GM12878 (cell line): ENCODE results near the gene ABCC11. TPM values are rescaled to one million over a fixed set of nuclear protein-coding genes. Genes with fewer than 3 reads are reported as not detected.

Experiments used
- ATAC-seq: fragments of 200-7000 bp; cut with Tn5 transposase; 3 replicates; pipeline ENCODE4 v1.9.1; 2020; ENCODE audit warnings: mild to moderate bottlenecking, moderate library complexity
- BruUV-seq: library from RNA; stranded (reverse); fragments of 400-500 nt; replicated peaks from 2 replicates; lab custom pipeline; 2021; lab: Mats Ljungman, UMichigan
- CTCF ChIA-PET: fragments of 300-600 bp; sonication (Branson Sonifier 250); formaldehyde crosslinking; extraction: SDS; loops from one replicate; lab custom pipeline; 2021; ENCODE audit warnings: inconsistent platforms; lab: Yijun Ruan, JAX
- POLR2A ChIA-PET: fragments of 350-600 bp; formaldehyde crosslinking; extraction: SDS; loops from one replicate; lab custom pipeline; 2021; ENCODE audit warnings: inconsistent platforms; lab: Charles Lee
- RAD21 ChIA-PET: fragments of 300-600 bp; sonication (Branson Sonifier 250); formaldehyde crosslinking; loops from one replicate; lab custom pipeline; 2023; ENCODE audit warnings: antibody characterized with exemption; ENCODE audit not compliant: unreplicated experiment; lab: Charles Lee
- SMC1A ChIA-PET: fragments of 300-600 bp; sonication (Branson Sonifier 250); formaldehyde crosslinking; loops from one replicate; lab custom pipeline; 2023; ENCODE audit not compliant: unreplicated experiment, uncharacterized antibody; lab: Charles Lee
- DNase-seq: peaks from one replicate; pipeline ENCODE4 v3.0.0-alpha.2; 2011; ENCODE audit warnings: low read depth, low spot score
- FAIRE-seq: peaks from 3 replicates; lab custom pipeline; 2011; peaks lifted over from hg19 to GRCh38; lab: Jason Lieb, UNC
- H2AFZ ChIP-seq: 2 replicates; pipeline ENCODE4 v1.6.0; 2011; ENCODE audit warnings: low read depth, low read length, control low read depth; ENCODE audit not compliant: control insufficient read depth
- H3K27ac ChIP-seq: 2 replicates; pipeline ENCODE4 v1.5.1; 2011; ENCODE audit warnings: control low read depth; ENCODE audit not compliant: control insufficient read depth, insufficient read depth
- H3K27me3 ChIP-seq, 2 experiments: replicated peaks in 1 of 2; 2 replicates each; pipeline versions ENCODE4 v1.6.0 to v1.6.1; 2011; ENCODE audit warnings: low read length in 1 of 2; ENCODE audit not compliant: control insufficient read depth in 2 of 2, insufficient read depth in 2 of 2
- H3K36me3 ChIP-seq, 2 experiments: 2 replicates each; pipeline ENCODE4 v1.5.1; 2011; ENCODE audit warnings: low read length in 1 of 2; ENCODE audit not compliant: control insufficient read depth in 2 of 2, insufficient read depth in 2 of 2
- H3K4me1 ChIP-seq: 2 replicates; pipeline ENCODE4 v1.6.1; 2011; ENCODE audit warnings: mild to moderate bottlenecking, low read length, moderate library complexity, mixed read lengths; ENCODE audit not compliant: control insufficient read depth, insufficient read depth
- H3K4me2 ChIP-seq: 2 replicates; pipeline ENCODE4 v1.6.0; 2011; ENCODE audit warnings: control low read depth; ENCODE audit not compliant: control insufficient read depth, insufficient read depth
- H3K4me3 ChIP-seq: fragments of 200-600 bp; sonication (generic); 2 replicates; pipeline ENCODE4 v1.5.1; 2016
- H3K79me2 ChIP-seq: 2 replicates; pipeline ENCODE4 v1.6.0; 2011; ENCODE audit warnings: low read length; ENCODE audit not compliant: control insufficient read depth, insufficient read depth
- H3K9ac ChIP-seq: 2 replicates; pipeline ENCODE4 v1.8.0; 2011; ENCODE audit warnings: low read length, control low read depth, mixed read lengths; ENCODE audit not compliant: control insufficient read depth, insufficient read depth
- H3K9me3 ChIP-seq: replicated peaks from 3 replicates; pipeline ENCODE4 v1.5.1; 2011; ENCODE audit warnings: mild to moderate bottlenecking, low read length; ENCODE audit not compliant: control insufficient read depth, insufficient read depth
- H4K20me1 ChIP-seq: 2 replicates; pipeline ENCODE4 v1.6.0; 2011; ENCODE audit not compliant: control insufficient read depth, insufficient read depth
- CHD4 ChIP-seq: fragments of 200-600 bp; sonication (generic); IDR thresholded peaks from 2 replicates; pipeline ENCODE4 v1.6.1; 2016; ENCODE audit warnings: mild to moderate bottlenecking
- CTCF ChIP-seq, 3 experiments: IDR thresholded peaks in 2 of 3; conservative IDR thresholded peaks in 1 of 3; 2 replicates each; pipeline ENCODE4 v1.5.1; 2011; ENCODE audit warnings: low read depth in 3 of 3, low read length in 3 of 3, mild to moderate bottlenecking in 3 of 3, control low read depth in 2 of 3, moderate library complexity in 2 of 3, inconsistent platforms in 1 of 3, mixed read lengths in 1 of 3; ENCODE audit not compliant: control insufficient read depth in 2 of 3, insufficient read depth in 1 of 3; ENCODE audit errors: extremely low read depth in 1 of 3
- EED ChIP-seq: sonication (generic); IDR thresholded peaks from 2 replicates; pipeline ENCODE4 v1.6.1; 2016; ENCODE audit warnings: antibody characterized with exemption, low read depth
- ESRRA ChIP-seq: IDR thresholded peaks from 2 replicates; pipeline ENCODE4 v1.6.1; 2012; ENCODE audit warnings: mild to moderate bottlenecking, low read length, improper control_type of control experiment
- HDAC2 ChIP-seq: fragments of 200-600 bp; sonication (generic); IDR thresholded peaks from 2 replicates; pipeline ENCODE4 v1.6.1; 2017
- IRF3 ChIP-seq: fragments of 450-650 bp; IDR thresholded peaks from 2 replicates; pipeline ENCODE4 v1.6.1; 2014; ENCODE audit warnings: mild to moderate bottlenecking
- JUNB ChIP-seq: IDR thresholded peaks from 2 replicates; pipeline ENCODE4 v1.6.1; 2016; ENCODE audit warnings: antibody characterized with exemption, mild to moderate bottlenecking
- KLF5 ChIP-seq: fragments of 450-650 bp; IDR thresholded peaks from 2 replicates; pipeline ENCODE4 v1.6.1; 2014; ENCODE audit warnings: mild to moderate bottlenecking; ENCODE audit not compliant: partially characterized antibody
- NBN ChIP-seq: fragments of 450-650 bp; IDR thresholded peaks from 2 replicates; pipeline ENCODE4 v1.6.1; 2016
- SPI1 ChIP-seq: IDR thresholded peaks from 2 replicates; pipeline ENCODE4 v1.6.1; 2011; ENCODE audit warnings: low read depth, mild to moderate bottlenecking, low read length, moderate library complexity, borderline replicate concordance; ENCODE audit not compliant: insufficient read depth
- SRF ChIP-seq, 2 experiments: IDR thresholded peaks; 2 replicates each; pipeline ENCODE4 v1.6.1; 2011; ENCODE audit warnings: low read depth in 2 of 2, low read length in 2 of 2, mild to moderate bottlenecking in 1 of 2, moderate library complexity in 1 of 2
- TAF1 ChIP-seq: IDR thresholded peaks from 2 replicates; pipeline ENCODE4 v1.6.1; 2011; ENCODE audit warnings: mild to moderate bottlenecking, low read depth, low read length, borderline replicate concordance
- TARDBP ChIP-seq: IDR thresholded peaks from 2 replicates; pipeline ENCODE4 v1.6.1; 2016; ENCODE audit warnings: borderline replicate concordance
- TCF12 ChIP-seq: IDR thresholded peaks from 2 replicates; pipeline ENCODE4 v1.6.1; 2011; ENCODE audit warnings: low read depth, mild to moderate bottlenecking, low read length
- TCF7 ChIP-seq: IDR thresholded peaks from 2 replicates; pipeline ENCODE4 v1.6.1; 2014; ENCODE audit warnings: antibody characterized with exemption, borderline replicate concordance
- WRNIP1 ChIP-seq: IDR thresholded peaks from 2 replicates; pipeline ENCODE4 v1.6.1; 2011; ENCODE audit warnings: low read depth, low read length, improper control_type of control experiment, borderline replicate concordance
- ZNF592 ChIP-seq: fragments of 450-650 bp; IDR thresholded peaks from 2 replicates; pipeline ENCODE4 v1.6.1; 2017; ENCODE audit warnings: mild to moderate bottlenecking, moderate library complexity
- WGBS: methylation state at CpG from one replicate; pipeline ENCODE4 v1.1.6; 2016; ENCODE audit warnings: low lambda C conversion rate; ENCODE audit not compliant: insufficient replicate concordance, insufficient coverage; ENCODE audit errors: missing lambda C conversion rate; 5-methylcytosine and 5-hydroxymethylcytosine counted together
- in situ Hi-C: fragments of 300-500 bp; cut with MboI; formaldehyde crosslinking; loops from 9 replicates; pipeline ENCODE4 v1.14.3; 2018; ENCODE audit warnings: mixed read lengths
- intact Hi-C: fragments of 100-400 bp; cut with micrococcal nuclease; formaldehyde crosslinking; loops from one replicate; pipeline ENCODE4 v1.14.2; 2022; ENCODE audit not compliant: unreplicated experiment
- polyA plus RNA-seq, 11 experiments: library from polyadenylated mRNA; depleted of rRNA in 4 of 11; unstranded in 6 of 11; stranded (reverse) in 5 of 11; fragments of >200 nt; fragmentation: Nextera tagmentation in 4 of 11; fragmentation: Illumina TruSeq in 1 of 11; extraction: Ambion mirVana in 4 of 11; extraction: Trizol in 1 of 11; gene quantifications; 1 replicate in 1 of 11; 2 replicates in 10 of 11; pipeline versions ENCODE4 v1.2.1 to v1.2.3, GENCODE V29; 2011 to 2016; ENCODE audit warnings: inconsistent platforms in 2 of 11, missing spikeins in 2 of 11, low read depth in 1 of 11
- total RNA-seq, 4 experiments: library from RNA; depleted of rRNA in 3 of 4; stranded (reverse); fragments of >200 nt in 3 of 4; fragmentation: Illumina TruSeq in 1 of 4; extraction: Trizol in 1 of 4; gene quantifications; 2 replicates each; pipeline versions ENCODE4 v1.2.1 to v1.2.3, GENCODE V29; 2013 to 2021

Gene ABCC11
- total and polyA plus RNA-seq, 10 of the 15 experiments (the other 5 are each of a cell fraction or from before 2014, with no cell fraction given) = 0.04 to 0.20 (median 0.10) TPM; not detected in 6

GRCh38 chr16:48173889-48174288, 73.5 kb downstream of the ABCC11 start:
- Histone ChIP-seq H3K79me2 (no peaks in the 10 kb centered on the region), H4K20me1 (no peaks in the 10 kb centered on the region), H3K4me1 (no peaks in the 10 kb centered on the region), H2AFZ (no peak overlapping the region), H3K27me3 (no peaks in the 10 kb centered on the region; a peak in 2 of 4 replicates), H3K27ac (no peak overlapping the region), H3K9me3 (no peaks in the 10 kb centered on the region), H3K9ac (no peak overlapping the region), H3K4me2 (no peak overlapping the region), H3K36me3 (no peaks in the 10 kb centered on the region), H3K4me3 (no peak overlapping the region)
- DNase-seq = no peak
- WGBS = 0% methylated on average over 1 of the region's 1 CpG
- no peak for ATAC-seq
- in situ Hi-C loops (no loop called here), intact Hi-C loops (no loop called here)
- BruUV-seq = no TSS peak
- no peak for FAIRE-seq
- no peak for TF ChIP-seq CTCF (IDR thresholded peaks at IDR 0.05 in 2 of 3, conservative IDR thresholded peaks at IDR 0.05 in 1 of 3; ENCODE audit: control insufficient read depth in 2 of 3, extremely low read depth in 1 of 3, insufficient read depth in 1 of 3, low read depth in 3 of 3, low read length in 3 of 3)
- TF ChIP-seq TCF7 = no peak
- no peak for TF ChIP-seq TCF12
- no peak for TF ChIP-seq SPI1
- TF ChIP-seq SRF (IDR thresholded peaks at IDR 0.05; ENCODE audit: low read depth in 2 of 2, low read length in 2 of 2) = no peak
- TF ChIP-seq HDAC2 = no peak
- TF ChIP-seq KLF5 = no peak
- no peak for TF ChIP-seq JUNB
- no peak for TF ChIP-seq IRF3
- no peak for TF ChIP-seq WRNIP1
- no peak for TF ChIP-seq ZNF592
- no peak for TF ChIP-seq TARDBP
- no peak for TF ChIP-seq TAF1
- no peak for TF ChIP-seq NBN
- TF ChIP-seq ESRRA = no peak
- TF ChIP-seq EED = no peak
- TF ChIP-seq CHD4 = no peak
- POLR2A ChIA-PET = interaction anchor here (1.5 kb wide), 1 partner anchor 15 kb away, joined by 3 read pairs; no protein-coding TSS in a partner anchor
- SMC1A ChIA-PET = interaction anchor here (0.9 to 1.5 kb wide), 3 partner anchors 14 to 449 kb away, joined by 3 to 4 read pairs (median 4); no protein-coding TSS in a partner anchor
- CTCF ChIA-PET = interaction anchor here (1.0 to 2.6 kb wide), 4 partner anchors 9 to 40 kb away, joined by 3 to 20 read pairs (median 4); no protein-coding TSS in a partner anchor
- RAD21 ChIA-PET = interaction anchor here (0.8 kb wide), 1 partner anchor 9 kb away, joined by 3 read pairs; no protein-coding TSS in a partner anchor
